NCI-H2029 (cell line): ENCODE results near the gene ZNHIT3.
"Not testable (repeated sequence)": the region's sequence is repeated elsewhere in the genome, so short reads cannot be mapped to it uniquely, and the experiment has no call there.

Source experiments
- DNase-seq: peaks from one replicate; lab custom pipeline; 2025; lab: John Stamatoyannopoulos, UW

The ZNHIT3 gene

GRCh38 chr17:36486204-36487194 lies at the start of gene ZNHIT3:
TSS of gene ZNHIT3 (plus strand) at chr17:36486681. CDS start at chr17:36486700, 19 bp downstream.
- peak; percentile 89 for DNase-seq

- not testable (repeated sequence) for DNase-seq
Measured at GRCh38 chr17:36441792-36442191, 44.7 kb upstream of the ZNHIT3 start.

- no peak for DNase-seq
Measured at GRCh38 chr17:36443777-36444176, 42.7 kb upstream of the ZNHIT3 start.

- DNase-seq = not testable (repeated sequence)
Measured at GRCh38 chr17:36449997-36450396, 36.5 kb upstream of the ZNHIT3 start.

- DNase-seq = not testable (repeated sequence)
Measured at GRCh38 chr17:36452888-36453287, 33.6 kb upstream of the ZNHIT3 start.

GRCh38 chr17:36457701-36458100 lies 28.8 kb upstream of the ZNHIT3 start:
- not testable (repeated sequence) for DNase-seq

GRCh38 chr17:36459045-36459444 lies 27.4 kb upstream of the ZNHIT3 start:
- no peak for DNase-seq

- no peak for DNase-seq
Measured at GRCh38 chr17:36459601-36460000, 26.9 kb upstream of the ZNHIT3 start.

GRCh38 chr17:36460265-36460937 lies 26.1 kb upstream of the ZNHIT3 start:
- DNase-seq = no peak

- no peak for DNase-seq
Measured at GRCh38 chr17:36461330-36462110, 25.0 kb upstream of the ZNHIT3 start.

- peak; percentile 13 for DNase-seq
Measured at GRCh38 chr17:36463916-36464764, 22.3 kb upstream of the ZNHIT3 start.

- DNase-seq = no peak
Measured at GRCh38 chr17:36464765-36465088, 21.8 kb upstream of the ZNHIT3 start.

GRCh38 chr17:36468903-36469635 lies 17.4 kb upstream of the ZNHIT3 start:
- DNase-seq = no peak

- DNase-seq = no peak
Measured at GRCh38 chr17:36469733-36470132, 16.7 kb upstream of the ZNHIT3 start.

- DNase-seq = no peak
Measured at GRCh38 chr17:36470499-36470898, 16.0 kb upstream of the ZNHIT3 start.

- no peak for DNase-seq
Measured at GRCh38 chr17:36474571-36474970, 11.9 kb upstream of the ZNHIT3 start.

GRCh38 chr17:36475346-36475970 lies 11.0 kb upstream of the ZNHIT3 start:
- peak; percentile 29 for DNase-seq

- no peak for DNase-seq
Measured at GRCh38 chr17:36481829-36482228, 4.7 kb upstream of the ZNHIT3 start.

- peak; percentile 33 for DNase-seq
Measured at GRCh38 chr17:36482611-36483504, 3.6 kb upstream of the ZNHIT3 start.
